ENCODE results near the gene IGFBP6. TPM values are rescaled to one million over a fixed set of nuclear protein-coding genes. Genes with fewer than 3 reads are reported as not detected.
"Not testable (repeated sequence)": the region's sequence is repeated elsewhere in the genome, so short reads cannot be mapped to it uniquely, and the experiment has no call there.

The IGFBP6 gene
- polyA plus RNA-seq, 3 donors: 21.8 to 437 (median 83.9) TPM

DNA sequence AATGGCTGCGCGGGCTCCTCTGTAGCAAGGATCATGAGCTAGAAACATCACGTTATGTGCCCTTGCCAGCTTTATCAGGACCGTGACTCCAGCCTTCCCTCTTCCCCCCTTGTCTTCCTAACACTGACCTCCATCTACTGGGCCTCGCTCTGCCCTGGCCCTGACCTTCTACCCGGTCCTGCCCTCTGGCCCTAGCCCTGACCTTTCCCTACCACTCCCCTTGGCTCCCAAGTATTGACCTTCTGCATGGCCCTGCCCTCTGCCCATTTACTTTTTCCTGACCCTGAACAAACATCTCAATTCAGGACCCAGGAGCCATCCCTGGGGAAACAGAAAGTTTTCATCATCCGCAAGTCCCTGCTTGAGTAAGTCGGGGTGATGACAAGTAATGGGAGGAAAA, 7.8 kb downstream of the IGFBP6 start:
- WGBS, 3 donors: 88 to 94% (median 93%) methylated on average over 8 of the region's 8 CpGs
- no peak overlapping the region for H3K27ac ChIP-seq (ENCODE audit: low read depth, low read length)

DNA sequence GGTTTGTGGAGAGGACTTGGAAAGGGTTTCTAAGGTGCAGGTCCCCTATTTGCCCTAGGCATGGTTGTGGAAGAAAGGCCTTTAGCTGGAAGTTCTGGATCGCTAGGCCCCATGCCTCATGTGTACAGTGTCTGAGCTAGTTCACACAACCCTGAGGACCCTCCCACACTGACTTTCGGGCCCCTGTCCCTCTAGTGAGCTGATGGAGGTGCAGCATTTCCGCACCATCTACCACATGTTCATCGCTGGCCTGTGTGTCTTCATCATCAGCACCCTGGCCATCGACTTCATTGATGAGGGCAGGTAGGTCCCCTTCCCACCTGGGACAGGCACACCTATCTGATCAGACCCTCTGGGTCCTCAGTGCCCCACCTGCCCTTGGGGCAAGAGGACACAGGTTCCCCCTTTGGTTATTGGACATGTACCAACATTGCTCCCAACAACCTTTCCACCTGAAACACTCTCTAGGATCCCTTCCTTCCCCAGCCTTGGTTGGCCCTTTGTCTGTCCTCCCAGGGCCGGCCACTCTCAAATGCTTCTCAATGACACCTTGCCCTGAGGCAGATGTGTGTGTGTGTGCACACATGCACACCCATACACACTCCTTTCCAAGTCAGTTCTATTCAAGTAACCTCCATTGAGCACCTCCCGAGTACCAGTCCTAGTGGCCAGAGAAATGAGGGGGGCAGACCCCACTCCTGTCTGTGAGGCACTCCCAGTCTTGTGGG, 8.4 kb downstream of the IGFBP6 start:
- no peak overlapping the region for H3K27ac ChIP-seq (ENCODE audit: low read depth, low read length)
- WGBS, 3 donors: 88 to 94% (median 93%) methylated on average over 7 of the region's 7 CpGs

DNA sequence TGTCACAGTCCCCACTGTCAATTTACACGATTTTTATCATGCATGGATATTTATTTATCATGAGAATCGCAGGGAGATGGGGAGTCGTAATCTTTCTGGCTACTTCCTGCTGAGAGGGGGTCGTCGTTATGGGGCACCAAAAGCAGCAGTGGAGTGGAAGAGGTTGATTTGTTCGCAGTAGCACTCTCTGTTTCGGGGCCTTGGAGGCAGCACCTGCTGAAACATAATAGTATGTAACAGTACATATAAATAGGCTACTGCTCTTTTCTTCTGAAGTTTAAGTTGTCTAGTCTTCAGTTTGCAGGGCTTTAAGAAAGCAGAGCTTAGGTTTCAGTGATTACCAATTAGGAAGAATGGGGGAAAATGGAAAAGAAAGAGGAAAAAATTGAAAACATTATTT, 9.7 kb downstream of the IGFBP6 start:
- 60 to 70% (median 69%) methylated on average over 7 of the region's 7 CpGs for whole genome bisulfite sequencing, 3 donors
- no peak overlapping the region for H3K27ac ChIP-seq (ENCODE audit: low read depth, low read length)

DNA sequence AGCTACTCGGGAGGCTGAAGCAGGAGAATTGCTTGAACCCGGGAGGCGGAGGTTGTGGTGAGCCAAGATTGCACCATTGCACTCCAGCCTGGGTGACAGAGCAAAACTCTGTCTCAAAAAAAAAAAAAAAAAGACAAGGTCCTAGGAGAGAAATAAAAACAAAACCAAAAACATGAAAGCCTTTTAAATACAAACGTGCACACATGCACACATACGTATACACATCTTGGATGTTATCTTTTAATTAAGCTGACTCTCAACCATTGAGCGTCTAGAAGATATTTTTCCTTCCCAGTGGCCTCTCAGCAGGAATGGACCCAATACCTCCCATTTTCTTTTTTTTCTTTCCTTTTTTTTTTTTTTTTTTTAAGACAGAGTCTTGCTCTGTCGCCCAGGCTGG, 15.0 kb downstream of the IGFBP6 start:
- WGBS, 3 donors: 73 to 87% (median 85%) methylated on average over 6 to 7 of the region's 7 CpGs
- H3K27ac ChIP-seq (ENCODE audit: low read depth, low read length): not testable (repeated sequence)

DNA sequence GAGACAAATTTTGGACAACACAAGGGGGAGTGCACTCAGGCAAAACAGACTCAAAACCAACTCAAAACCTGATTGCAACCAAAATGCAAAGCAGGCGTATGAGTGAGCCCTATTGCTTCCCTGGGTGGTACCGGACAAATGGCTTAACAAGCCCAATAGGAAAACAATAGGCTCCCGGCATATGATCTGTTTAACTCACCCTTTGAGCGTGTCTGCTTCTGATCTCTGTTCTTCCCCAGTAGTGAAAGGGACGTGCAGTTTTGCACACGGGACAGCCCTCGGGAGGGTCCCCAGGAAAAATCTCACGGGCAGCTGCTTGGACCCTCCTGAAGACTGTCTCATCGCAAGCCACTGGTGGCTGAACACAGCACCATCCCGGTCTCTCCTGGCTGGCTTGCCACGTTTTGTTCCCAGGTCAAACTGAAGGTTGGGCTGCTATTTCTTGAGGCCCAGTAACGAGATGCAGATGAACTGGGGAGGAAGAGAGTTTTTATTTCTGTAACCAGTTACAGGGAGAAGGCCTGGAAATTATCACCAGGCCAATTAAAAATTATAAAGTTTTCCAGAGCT, 15.8 kb downstream of the IGFBP6 start:
- H3K27ac ChIP-seq (ENCODE audit: low read depth, low read length): no peak overlapping the region
- WGBS, 3 donors: 83 to 92% (median 92%) methylated on average over 12 of the region's 12 CpGs

DNA sequence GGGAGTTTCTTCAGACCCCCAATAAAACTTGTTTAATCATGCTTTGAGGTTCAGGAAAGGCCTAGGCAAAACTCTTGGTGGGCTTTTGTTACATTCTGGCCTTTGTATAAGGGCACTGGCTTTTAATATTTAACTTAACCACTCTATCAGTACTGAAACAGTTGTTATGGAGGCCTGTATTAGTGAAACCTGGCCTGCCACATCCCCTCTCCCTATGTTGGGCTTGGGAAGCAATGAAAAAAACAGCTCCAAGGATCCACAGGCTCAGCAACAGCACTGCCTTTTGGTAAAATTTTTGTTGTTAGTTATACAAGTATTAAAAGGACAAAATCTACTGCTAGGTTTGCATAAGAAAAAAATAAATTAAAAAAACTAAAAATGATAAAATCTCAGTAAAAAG, 16.5 kb downstream of the IGFBP6 start:
- no peak overlapping the region for H3K27ac ChIP-seq (ENCODE audit: low read depth, low read length)

DNA sequence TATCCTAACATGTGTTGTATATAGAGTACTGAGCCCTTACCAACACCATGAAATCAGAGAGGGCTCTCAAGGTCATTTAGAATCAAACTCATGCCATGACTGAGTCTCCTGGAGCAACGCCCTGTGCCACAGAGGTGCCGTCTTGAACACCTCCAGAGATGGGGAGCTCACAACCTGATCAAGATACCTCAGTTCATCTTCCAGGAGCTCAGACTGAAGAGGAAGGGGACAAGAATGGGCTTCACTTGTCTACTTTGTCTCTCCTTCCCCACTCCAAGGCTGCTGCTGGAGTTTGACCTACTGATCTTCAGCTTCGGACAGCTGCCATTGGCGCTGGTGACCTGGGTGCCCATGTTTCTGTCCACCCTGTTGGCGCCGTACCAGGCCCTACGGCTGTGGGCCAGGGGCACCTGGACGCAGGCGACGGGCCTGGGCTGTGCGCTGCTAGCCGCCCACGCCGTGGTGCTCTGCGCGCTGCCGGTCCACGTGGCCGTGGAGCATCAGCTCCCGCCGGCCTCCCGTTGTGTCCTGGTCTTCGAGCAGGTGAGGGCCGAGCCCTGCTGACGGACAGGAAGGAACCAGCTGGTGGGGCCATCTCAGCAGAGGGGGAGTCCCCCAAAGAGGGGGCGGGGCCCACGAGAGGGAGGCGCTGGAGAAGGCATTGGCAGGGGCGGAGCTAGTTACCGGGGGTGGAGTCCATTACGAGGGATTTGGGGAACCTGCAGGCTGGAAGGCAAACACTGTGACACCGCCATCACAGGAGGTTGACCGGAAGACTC, 17.8 kb downstream of the IGFBP6 start:
- H3K27ac ChIP-seq (ENCODE audit: low read depth, low read length): no peak overlapping the region

DNA sequence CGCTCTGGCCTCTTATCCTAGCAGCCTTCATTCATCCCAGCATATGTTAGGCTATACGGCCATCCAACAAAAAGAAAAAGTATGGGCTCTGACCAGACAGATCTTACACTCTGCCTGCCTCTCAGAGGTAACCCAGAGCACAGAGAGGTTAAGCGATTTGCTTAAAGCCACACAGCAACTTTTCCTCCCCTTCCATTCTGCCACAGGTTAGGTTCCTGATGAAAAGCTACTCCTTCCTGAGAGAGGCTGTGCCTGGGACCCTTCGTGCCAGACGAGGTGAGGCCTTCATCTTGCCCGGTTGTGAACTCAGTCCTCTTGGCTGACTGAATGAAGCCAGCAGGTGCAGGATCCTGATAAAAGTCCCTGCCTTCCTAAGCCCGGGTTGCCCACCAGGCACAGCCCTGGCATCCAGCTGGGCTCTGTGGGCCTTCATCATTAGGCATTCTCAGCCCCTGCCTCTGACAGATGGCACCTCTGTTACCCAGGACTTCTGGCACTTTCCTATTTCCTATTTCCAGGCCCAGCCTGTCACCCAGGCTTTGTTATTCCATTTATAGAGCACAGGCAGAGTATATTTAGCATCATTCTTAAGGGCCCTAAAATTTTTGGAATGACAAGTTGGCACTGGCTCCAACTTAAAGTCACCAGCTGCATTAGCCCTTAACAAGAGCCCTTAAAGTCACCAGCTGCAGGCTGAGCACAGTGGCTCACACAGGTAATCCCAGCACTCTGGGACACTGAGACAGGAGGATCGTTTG, 18.6 kb downstream of the IGFBP6 start:
- 93 to 94% (median 94%) methylated on average over 8 of the region's 8 CpGs for WGBS, 3 donors
- no peak overlapping the region for H3K27ac ChIP-seq (ENCODE audit: low read depth, low read length)

More for the DNA sequence above, 17.8 kb downstream of the IGFBP6 start:
- WGBS, 3 donors: 86 to 88% (median 87%) methylated on average over 33 of the region's 33 CpGs

DNA sequence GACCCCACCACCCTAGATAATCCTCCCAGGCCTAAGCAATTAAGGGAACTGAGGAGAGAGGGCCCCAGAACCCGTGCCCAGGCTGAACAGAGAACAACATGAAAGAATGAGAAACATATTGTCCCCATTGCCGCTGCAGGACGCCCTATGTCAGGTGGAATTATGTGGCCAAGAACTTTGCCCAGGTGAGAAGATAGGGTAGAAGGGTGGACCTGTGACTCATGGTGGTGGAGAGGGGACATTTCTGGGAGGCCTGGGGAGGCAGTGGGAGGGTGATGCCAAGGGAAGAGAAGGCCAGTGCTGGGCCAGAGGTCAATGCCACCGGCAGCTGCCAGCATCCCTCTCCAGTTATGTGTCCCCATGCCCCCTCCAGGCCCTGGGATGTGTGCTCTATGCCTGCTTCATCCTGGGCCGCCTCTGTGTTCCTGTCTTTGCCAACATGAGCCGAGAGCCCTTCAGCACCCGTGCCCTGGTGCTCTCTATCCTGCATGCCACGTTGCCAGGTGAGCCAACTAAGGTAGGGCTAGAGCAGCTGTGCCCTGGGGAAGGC, 21.4 kb downstream of the IGFBP6 start:
- 86 to 93% (median 93%) methylated on average over 7 to 8 of the region's 8 CpGs for WGBS, 3 donors
- H3K27ac ChIP-seq (ENCODE audit: low read depth, low read length): no peak overlapping the region

DNA sequence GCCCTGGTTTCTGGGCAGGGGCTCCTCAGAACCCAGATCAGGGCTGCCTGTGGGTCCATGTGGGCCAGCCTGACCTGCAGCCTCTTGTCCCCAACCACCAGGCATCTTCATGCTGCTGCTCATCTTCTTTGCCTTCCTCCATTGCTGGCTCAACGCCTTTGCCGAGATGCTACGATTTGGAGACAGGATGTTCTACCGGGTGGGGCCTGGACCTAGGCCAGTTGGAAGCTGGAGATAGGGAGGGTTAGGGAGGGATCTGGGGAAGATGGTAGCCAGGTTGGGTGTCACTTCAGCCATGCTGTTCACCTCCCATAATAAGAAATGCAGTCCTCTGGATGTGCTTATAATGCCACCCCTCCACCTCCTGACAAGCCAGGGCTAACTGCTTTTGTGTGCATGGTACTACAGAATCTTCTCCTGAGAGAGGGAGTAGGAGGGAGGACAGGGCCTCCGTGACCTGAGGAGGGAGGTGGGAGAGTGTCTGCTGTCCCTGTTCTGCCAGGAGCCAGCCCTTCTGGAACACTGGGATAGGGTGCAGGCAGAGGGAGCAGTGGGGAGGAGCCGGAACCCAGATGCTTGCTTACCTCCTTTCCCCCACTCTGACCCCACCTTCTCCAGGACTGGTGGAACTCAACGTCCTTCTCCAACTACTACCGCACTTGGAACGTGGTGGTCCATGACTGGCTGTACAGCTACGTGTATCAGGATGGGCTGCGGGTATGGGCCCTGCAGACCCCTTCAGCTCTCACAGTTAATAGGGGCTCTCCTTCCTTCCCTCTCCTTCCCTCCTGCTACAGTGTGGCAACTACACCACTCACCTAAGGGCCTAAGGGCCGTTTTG, 23.4 kb downstream of the IGFBP6 start:
- 75 to 82% (median 76%) methylated on average over 11 to 12 of the region's 12 CpGs for WGBS, 3 donors

DNA sequence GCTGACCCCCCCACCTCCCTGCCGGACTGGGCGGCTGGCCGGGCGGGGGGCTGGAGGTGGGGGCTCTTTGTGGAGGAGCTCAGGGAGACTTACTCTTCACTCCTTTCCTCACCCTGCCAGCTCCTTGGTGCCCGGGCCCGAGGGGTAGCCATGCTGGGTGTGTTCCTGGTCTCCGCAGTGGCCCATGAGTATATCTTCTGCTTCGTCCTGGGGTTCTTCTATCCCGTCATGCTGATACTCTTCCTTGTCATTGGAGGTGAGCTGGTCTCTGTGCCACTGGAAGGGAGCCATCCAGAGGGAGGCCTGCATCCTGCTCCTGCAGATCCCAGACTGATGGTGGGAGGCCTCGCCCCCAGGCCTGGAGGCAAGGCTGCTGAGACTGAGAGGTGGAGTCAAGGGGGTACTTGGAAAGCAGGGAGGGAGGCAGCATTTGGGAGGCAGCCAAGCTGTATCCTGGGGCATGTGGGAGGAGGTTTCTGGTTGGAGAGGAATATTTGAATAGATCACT, 25.5 kb downstream of the IGFBP6 start:
- 84 to 89% (median 88%) methylated on average over 10 of the region's 10 CpGs for WGBS, 3 donors
- no peak overlapping the region for H3K27ac ChIP-seq (ENCODE audit: low read depth, low read length)

More for the DNA sequence above, 23.4 kb downstream of the IGFBP6 start:
- H3K27ac ChIP-seq (ENCODE audit: low read depth, low read length): no peak overlapping the region

DNA sequence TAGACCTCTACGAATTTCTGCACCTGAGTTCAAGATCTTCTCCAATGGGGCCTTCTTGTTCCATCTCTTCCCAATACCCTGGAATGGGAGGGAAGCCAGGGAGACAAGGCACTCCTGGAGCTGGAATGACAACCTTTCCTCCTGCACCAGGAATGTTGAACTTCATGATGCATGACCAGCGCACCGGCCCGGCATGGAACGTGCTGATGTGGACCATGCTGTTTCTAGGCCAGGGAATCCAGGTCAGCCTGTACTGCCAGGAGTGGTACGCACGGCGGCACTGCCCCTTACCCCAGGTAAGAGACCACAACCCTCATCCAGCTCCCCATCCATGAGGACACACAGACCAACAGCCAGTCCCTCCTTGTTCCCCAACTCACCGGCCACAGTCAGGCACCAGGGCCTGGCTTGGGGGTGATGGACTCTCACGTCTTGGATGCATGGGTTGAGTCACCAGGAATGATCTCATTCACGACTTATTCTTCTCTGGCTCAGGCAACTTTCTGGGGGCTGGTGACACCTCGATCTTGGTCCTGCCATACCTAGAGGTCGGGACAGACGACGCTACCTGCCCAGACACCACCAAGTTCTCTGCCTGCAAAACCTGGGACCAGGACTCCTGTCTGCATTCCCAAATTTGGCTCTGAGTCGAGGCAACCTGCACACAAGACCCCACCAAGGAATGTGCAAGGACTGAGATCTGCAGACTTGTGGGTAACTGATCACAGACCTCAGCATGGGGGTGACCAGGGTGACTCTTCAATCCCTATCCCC, 26.3 kb downstream of the IGFBP6 start:
- WGBS, 3 donors: 91 to 94% (median 91%) methylated on average over 16 of the region's 16 CpGs
- H3K27ac ChIP-seq (ENCODE audit: low read depth, low read length): no peak overlapping the region

DNA sequence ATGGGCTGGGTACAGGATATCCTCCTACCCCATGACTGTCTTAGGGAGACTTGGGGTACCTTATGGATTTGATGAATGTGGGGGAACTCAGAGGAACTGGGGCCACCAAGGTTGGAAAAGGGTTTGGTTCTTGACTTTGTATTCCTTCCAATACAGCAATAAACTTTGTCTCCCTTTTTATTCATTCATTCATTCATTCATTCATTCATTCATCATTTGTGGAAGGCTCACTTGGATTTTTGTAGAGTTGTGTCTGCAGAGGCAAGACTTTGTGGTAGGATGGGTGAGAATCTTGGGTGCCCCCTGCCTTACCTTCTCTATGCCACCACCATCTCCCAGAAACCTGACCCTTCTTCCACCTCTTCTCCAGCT, 26.9 kb downstream of the IGFBP6 start:
- no peak overlapping the region for H3K27ac ChIP-seq (ENCODE audit: low read depth, low read length)

DNA sequence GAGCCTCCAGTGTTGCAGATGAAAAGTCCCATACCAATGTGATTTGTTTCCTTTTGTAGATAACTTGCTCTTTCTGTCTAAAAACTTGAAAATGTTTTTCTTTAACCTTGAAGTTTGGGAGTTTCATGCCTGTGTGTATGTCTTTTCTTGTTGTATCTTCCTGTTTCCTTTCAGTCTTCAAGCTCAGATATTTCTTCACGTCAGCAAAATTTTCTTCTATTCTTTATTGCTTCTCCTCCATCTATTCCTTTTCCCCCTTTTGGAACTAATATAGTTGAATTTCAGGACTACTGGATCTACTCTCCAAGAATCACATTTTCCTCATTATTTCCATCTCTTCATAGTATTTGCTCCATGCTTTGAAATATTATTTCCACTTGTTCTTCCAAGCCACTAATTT, 29.7 kb downstream of the IGFBP6 start:
- 68 to 88% (median 80%) methylated on average over 1 of the region's 1 CpG for WGBS, 3 donors
- no peak overlapping the region for H3K27ac ChIP-seq (ENCODE audit: low read depth, low read length)

DNA sequence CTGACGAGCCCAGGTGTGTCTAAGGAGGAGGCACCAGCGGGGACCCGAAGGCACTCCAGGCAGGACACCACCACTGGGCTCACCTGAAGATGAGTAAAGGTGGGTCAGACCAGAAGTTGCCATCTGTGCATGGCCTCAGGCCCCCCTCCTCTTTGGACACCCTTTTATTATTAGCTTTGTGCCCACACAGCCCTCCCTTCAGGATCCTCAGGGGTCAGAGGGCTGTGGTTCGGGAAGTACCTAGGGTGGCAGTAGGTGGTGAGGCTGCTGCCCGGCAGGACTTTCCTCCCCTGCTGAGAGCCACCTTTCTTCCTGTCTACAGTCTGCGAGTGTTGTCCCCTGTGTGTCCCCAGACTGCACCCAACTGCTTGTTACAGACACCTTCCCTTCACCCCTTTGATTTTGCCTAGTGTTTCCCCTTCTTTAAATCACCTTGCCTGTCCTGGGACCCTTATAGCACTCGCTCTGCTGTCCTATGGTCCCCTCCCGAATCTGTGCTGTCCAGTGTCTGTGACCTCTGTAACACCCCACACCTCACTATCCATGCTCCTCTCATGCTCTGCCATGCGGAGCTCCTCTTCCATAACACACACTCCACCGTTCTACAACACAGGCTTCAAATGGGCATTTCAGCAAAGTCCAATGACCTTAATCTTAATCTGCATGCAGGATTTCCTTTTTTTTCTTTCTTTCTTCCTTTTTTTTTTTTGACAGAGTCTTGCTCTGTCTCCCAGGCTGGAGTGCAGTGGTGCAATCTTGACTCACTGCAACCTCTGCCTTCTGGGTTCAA, 31.5 kb downstream of the IGFBP6 start:
- 79 to 84% (median 82%) methylated on average over 10 of the region's 10 CpGs for WGBS, 3 donors

DNA sequence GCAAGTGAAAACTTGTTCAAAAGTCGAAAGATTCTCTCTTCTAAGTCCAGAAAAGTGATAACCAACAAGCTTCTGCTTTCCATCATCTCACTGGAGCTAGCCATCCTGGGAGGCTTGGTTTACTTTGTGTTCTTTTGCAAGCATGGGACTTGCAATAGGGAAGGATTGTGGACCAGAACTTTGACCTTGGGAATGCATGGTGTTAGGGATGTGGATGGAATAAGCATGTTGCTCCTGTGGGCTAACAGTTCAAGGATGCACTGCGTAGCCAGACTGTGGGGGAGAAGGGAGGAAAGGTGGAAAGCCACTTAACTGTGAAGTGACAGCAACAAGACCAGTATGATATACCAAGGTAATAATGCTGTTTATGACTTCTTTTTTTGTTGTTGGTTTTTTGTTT, 34.4 kb downstream of the IGFBP6 start:
- WGBS, 3 donors: 79 to 92% (median 90%) methylated on average over 2 of the region's 2 CpGs
- no peak overlapping the region for H3K27ac ChIP-seq (ENCODE audit: low read depth, low read length)

More for the DNA sequence above, 31.5 kb downstream of the IGFBP6 start:
- H3K27ac ChIP-seq (ENCODE audit: low read depth, low read length): no peak overlapping the region
